Measurements from ENCODE around the gene ATP6V0E1.
"Not testable (repeated sequence)": the region's sequence is repeated elsewhere in the genome, so short reads cannot be mapped to it uniquely, and the experiment has no call there.

The ATP6V0E1 gene

GRCh38 chr5:173028811-173029327 lies 45.3 kb downstream of the ATP6V0E1 start:
- peaks cover 24% of the 10 kb centered on the region for H3K4me1 Mint-ChIP-seq (ENCODE audit: low read depth)
- no peak overlapping the region for H3K27ac Mint-ChIP-seq
- no peaks in the 10 kb centered on the region for H3K27me3 Mint-ChIP-seq
- H3K4me3 Mint-ChIP-seq, result no peak overlapping the region
- H3K36me3 Mint-ChIP-seq, result peaks cover 6% of the 10 kb centered on the region
- H3K9me3 Mint-ChIP-seq (ENCODE audit: low read depth), result no peaks in the 10 kb centered on the region

DNA sequence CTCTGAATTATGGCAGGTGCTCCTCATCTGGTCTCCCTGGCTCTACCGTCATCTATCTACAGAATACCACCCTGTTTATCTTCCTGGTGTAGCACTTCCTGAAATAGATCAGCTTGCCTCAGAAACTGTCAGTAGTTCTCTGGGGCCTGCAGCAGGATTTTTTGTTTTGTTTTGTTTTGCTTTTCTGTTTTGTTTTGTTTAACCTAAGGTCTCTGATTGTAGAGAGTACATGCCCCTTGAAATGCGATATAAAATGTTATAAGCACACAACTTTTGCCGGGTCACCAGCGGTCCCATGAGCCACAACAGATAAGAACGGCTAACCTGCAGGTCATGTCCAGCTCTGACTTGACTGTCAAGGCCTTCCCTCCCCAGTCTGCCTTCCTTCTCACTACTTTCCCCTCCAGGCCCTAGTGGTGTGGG lies 45.9 kb downstream of the ATP6V0E1 start:
- H3K27me3 Mint-ChIP-seq, result no peaks in the 10 kb centered on the region
- H3K4me1 Mint-ChIP-seq (ENCODE audit: low read depth), result peaks cover 27% of the 10 kb centered on the region
- no peak overlapping the region for H3K27ac Mint-ChIP-seq
- H3K36me3 Mint-ChIP-seq, result peaks cover 4% of the 10 kb centered on the region
- no peaks in the 10 kb centered on the region for H3K9me3 Mint-ChIP-seq (ENCODE audit: low read depth)
- no peak overlapping the region for H3K4me3 Mint-ChIP-seq

DNA sequence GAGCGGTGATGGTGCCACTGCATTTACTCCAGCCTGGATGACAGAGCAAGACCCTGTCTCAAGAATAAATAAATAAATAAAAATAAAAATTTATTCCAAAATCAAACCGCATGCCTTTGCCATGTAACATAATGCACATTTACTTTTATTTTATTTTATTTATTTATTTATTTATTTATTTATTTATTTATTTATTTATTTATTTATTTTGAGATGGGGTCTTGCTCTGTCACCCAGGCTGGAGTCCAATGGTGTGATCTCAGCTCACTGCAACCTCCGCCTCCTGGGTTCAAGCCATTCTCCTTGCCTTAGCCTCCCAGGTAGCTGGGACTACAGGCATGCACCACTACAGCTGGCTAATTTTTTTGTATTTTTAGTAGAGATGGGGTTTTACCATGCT lies 48.5 kb downstream of the ATP6V0E1 start:
- not testable (repeated sequence) for H3K4me3 Mint-ChIP-seq; H3K27ac Mint-ChIP-seq; H3K9me3 Mint-ChIP-seq (ENCODE audit: low read depth); H3K27me3 Mint-ChIP-seq
- H3K36me3 Mint-ChIP-seq, result peaks cover 10% of the 10 kb centered on the region
- H3K4me1 Mint-ChIP-seq (ENCODE audit: low read depth), result peaks cover 41% of the 10 kb centered on the region

GRCh38 chr5:173032730-173033129 lies 49.2 kb downstream of the ATP6V0E1 start:
- Mint-ChIP-seq H3K27ac (peak overlapping the region; percentile 87), H3K27me3 (no peaks in the 10 kb centered on the region), H3K4me3 (no peak overlapping the region), H3K36me3 (peaks cover 9% of the 10 kb centered on the region), H3K4me1 (ENCODE audit: low read depth) (peaks cover 46% of the 10 kb centered on the region), H3K9me3 (ENCODE audit: low read depth) (no peaks in the 10 kb centered on the region)

DNA sequence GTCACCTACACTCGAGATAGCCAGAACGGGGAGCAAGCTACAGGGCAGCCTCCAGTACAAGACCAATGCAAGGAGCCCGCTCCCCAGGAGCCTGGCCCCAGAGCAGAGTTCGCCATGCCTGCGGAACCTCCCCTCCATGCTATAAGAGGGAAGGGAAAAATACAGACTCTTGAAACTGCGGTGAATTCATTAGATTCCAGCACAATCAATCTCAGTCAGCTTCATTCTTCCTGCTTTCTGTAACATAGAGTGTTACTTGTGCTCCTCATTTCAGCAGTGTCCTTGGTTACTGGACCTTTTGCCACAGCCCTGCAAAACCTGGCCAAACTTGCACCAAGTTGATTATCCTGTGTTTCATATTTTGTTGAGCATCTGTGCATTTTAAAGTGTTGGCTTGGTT lies 50.4 kb downstream of the ATP6V0E1 start:
- H3K27me3 Mint-ChIP-seq, result no peaks in the 10 kb centered on the region
- peak overlapping the region; percentile 33 for H3K4me3 Mint-ChIP-seq
- H3K9me3 Mint-ChIP-seq (ENCODE audit: low read depth), result no peaks in the 10 kb centered on the region
- peaks cover 7% of the 10 kb centered on the region for H3K36me3 Mint-ChIP-seq
- H3K27ac Mint-ChIP-seq, result peak overlapping the region; percentile 87
- H3K4me1 Mint-ChIP-seq (ENCODE audit: low read depth), result peaks cover 52% of the 10 kb centered on the region

DNA sequence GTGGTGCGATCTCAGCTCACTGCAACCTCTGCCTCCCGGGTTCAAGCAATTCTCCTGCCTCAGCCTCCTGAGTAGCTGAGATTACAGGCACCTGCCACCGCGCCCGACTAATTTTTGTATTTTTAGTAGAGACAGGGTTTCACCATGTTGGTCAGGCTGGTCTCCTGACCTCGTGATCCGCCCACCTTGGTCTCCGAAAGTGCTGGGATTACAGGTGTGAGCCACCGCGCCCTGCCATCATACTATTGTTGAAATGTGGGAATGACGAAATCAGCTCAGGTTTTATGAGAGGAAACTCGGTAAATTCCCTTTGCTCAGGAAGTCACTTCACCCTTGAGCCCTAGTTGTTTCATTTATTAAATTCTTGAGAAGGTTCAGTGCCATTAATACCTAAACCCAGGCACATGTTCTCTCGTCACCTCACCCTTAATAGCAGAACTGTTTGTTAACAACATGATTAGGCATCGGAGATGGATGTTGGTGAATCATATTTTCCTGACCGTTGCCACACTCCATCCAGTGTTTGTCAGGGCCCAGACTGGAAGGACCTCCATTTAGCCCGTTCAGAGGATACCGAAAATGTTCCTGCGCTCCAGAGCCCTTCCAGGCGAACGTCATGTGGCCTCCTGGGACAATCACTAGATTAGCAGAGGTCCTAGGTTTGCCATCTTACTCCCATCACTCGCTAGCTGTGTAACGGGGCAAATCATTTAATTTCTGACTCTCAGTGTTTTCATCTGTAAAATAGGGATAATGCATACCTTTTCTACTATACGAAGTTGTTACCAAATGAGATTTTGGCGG lies 52.5 kb downstream of the ATP6V0E1 start:
- Mint-ChIP-seq H3K27ac (peak overlapping the region; percentile 99), H3K36me3 (peaks cover 7% of the 10 kb centered on the region), H3K4me3 (peak overlapping the region; percentile 90), H3K9me3 (ENCODE audit: low read depth) (no peaks in the 10 kb centered on the region), H3K27me3 (no peaks in the 10 kb centered on the region), H3K4me1 (ENCODE audit: low read depth) (peaks cover 66% of the 10 kb centered on the region)

- no peaks in the 10 kb centered on the region for H3K9me3 Mint-ChIP-seq (ENCODE audit: low read depth)
- peaks cover 54% of the 10 kb centered on the region for H3K4me1 Mint-ChIP-seq (ENCODE audit: low read depth)
- H3K27ac Mint-ChIP-seq, result peak overlapping the region; percentile 37
These were observed 55.6 kb downstream of the ATP6V0E1 start for GRCh38 chr5:173039188-173039587.

GRCh38 chr5:173039964-173040363 lies 56.4 kb downstream of the ATP6V0E1 start:
- no peak overlapping the region for H3K4me3 Mint-ChIP-seq
- no peaks in the 10 kb centered on the region for H3K9me3 Mint-ChIP-seq (ENCODE audit: low read depth)
- H3K27me3 Mint-ChIP-seq, result no peaks in the 10 kb centered on the region
- H3K36me3 Mint-ChIP-seq, result peaks cover 7% of the 10 kb centered on the region
- peaks cover 46% of the 10 kb centered on the region for H3K4me1 Mint-ChIP-seq (ENCODE audit: low read depth)
- peak overlapping the region; percentile 2 for H3K27ac Mint-ChIP-seq

More at GRCh38 chr5:173039188-173039587, 55.6 kb downstream of the ATP6V0E1 start:
- Mint-ChIP-seq H3K4me3 (no peak overlapping the region), H3K27me3 (no peaks in the 10 kb centered on the region), H3K36me3 (peaks cover 7% of the 10 kb centered on the region)

- H3K4me1 Mint-ChIP-seq (ENCODE audit: low read depth), result peaks cover 25% of the 10 kb centered on the region
- H3K9me3 Mint-ChIP-seq (ENCODE audit: low read depth), result no peaks in the 10 kb centered on the region
- peak overlapping the region; percentile 51 for H3K27ac Mint-ChIP-seq
- H3K4me3 Mint-ChIP-seq, result no peak overlapping the region
- H3K27me3 Mint-ChIP-seq, result no peaks in the 10 kb centered on the region
- no peaks in the 10 kb centered on the region for H3K36me3 Mint-ChIP-seq
These were observed 58.6 kb downstream of the ATP6V0E1 start for GRCh38 chr5:173041881-173042762.

- Mint-ChIP-seq H3K27me3 (no peaks in the 10 kb centered on the region), H3K9me3 (ENCODE audit: low read depth) (no peaks in the 10 kb centered on the region), H3K4me1 (ENCODE audit: low read depth) (peaks cover 20% of the 10 kb centered on the region), H3K36me3 (no peaks in the 10 kb centered on the region), H3K27ac (no peak overlapping the region), H3K4me3 (no peak overlapping the region)
These were observed 59.2 kb downstream of the ATP6V0E1 start for GRCh38 chr5:173042763-173043107.

DNA sequence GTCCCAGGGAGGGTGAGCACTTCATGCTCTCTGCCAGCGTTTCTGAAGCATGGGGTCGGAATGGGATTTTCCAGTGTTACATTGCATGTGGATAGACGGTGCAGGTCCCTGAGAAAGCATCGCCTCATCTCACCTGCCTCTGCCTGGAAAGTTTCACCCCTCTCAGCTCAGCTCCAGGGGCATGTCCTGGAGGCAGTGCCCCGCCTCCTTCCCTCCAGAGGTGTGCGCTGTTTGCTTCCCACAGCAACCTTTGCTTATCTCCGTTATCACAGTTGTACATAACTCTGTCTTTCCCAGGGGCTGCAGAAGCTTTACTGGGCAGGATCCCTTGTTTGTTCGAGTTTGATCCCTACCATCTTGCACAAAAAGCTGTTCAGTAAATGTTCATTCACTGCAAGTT lies 61.9 kb downstream of the ATP6V0E1 start:
- no peaks in the 10 kb centered on the region for H3K9me3 Mint-ChIP-seq (ENCODE audit: low read depth)
- no peak overlapping the region for H3K27ac Mint-ChIP-seq

GRCh38 chr5:173047096-173047837 lies 63.7 kb downstream of the ATP6V0E1 start:
- not testable (repeated sequence) for H3K4me3 Mint-ChIP-seq; H3K27me3 Mint-ChIP-seq; H3K36me3 Mint-ChIP-seq; H3K9me3 Mint-ChIP-seq (ENCODE audit: low read depth); H3K4me1 Mint-ChIP-seq (ENCODE audit: low read depth); H3K27ac Mint-ChIP-seq

More for the DNA sequence above, 61.9 kb downstream of the ATP6V0E1 start:
- H3K4me3 Mint-ChIP-seq, result no peak overlapping the region
- H3K4me1 Mint-ChIP-seq (ENCODE audit: low read depth), result peaks cover 1% of the 10 kb centered on the region
- no peaks in the 10 kb centered on the region for H3K27me3 Mint-ChIP-seq
- H3K36me3 Mint-ChIP-seq, result no peaks in the 10 kb centered on the region

GRCh38 chr5:173047838-173048105 lies 64.2 kb downstream of the ATP6V0E1 start:
- no peaks in the 10 kb centered on the region for H3K9me3 Mint-ChIP-seq (ENCODE audit: low read depth)
- H3K27ac Mint-ChIP-seq, result no peak overlapping the region
- H3K36me3 Mint-ChIP-seq, result no peaks in the 10 kb centered on the region

DNA sequence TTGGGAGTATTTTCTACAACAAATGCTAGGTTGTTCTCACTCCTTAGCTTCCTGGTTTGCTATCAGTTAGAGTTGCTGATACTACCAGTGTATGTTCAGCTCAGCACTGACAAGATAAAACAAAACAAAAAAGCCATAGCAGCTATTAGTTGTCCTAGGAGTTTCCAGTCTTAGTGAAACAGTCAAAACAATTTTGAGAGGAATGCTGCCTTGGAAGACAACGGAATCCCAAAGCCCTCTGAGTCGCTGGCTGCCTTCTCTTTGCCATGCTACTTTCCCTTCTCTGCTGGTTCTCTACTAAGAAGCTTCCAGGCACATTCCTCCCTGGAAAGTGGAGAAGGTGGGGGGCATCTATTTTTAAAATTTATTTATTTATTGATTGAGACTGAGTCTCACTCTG lies 67.2 kb downstream of the ATP6V0E1 start:
- Mint-ChIP-seq H3K9me3 (ENCODE audit: low read depth) (no peaks in the 10 kb centered on the region), H3K27me3 (no peaks in the 10 kb centered on the region), H3K27ac (no peak overlapping the region), H3K4me3 (no peak overlapping the region), H3K4me1 (ENCODE audit: low read depth) (peaks cover 21% of the 10 kb centered on the region), H3K36me3 (no peaks in the 10 kb centered on the region)

More at GRCh38 chr5:173047838-173048105, 64.2 kb downstream of the ATP6V0E1 start:
- no peak overlapping the region for H3K4me3 Mint-ChIP-seq
- H3K27me3 Mint-ChIP-seq, result no peaks in the 10 kb centered on the region
- H3K4me1 Mint-ChIP-seq (ENCODE audit: low read depth), result no peaks in the 10 kb centered on the region

DNA sequence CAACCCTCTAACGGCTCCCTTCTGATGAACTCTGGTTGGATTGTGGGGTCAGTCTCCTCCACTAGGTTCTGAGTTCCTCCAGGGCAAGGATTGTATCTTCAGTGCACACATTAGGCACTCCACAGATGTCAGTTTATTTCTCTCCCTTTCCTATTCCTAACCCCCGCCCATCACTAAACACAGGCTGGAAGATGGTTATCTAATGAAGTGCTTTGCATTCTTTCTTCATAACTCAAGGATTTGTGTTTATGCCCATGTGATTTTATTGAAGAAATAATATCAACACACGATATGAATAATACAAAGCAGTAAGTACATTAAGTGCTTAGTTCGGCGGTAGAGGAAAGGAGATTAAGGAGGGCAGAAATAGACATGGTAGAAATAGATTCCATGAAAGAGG lies 68.2 kb downstream of the ATP6V0E1 start:
- peaks cover 22% of the 10 kb centered on the region for H3K4me1 Mint-ChIP-seq (ENCODE audit: low read depth)
- no peaks in the 10 kb centered on the region for H3K27me3 Mint-ChIP-seq
- no peak overlapping the region for H3K4me3 Mint-ChIP-seq
- H3K27ac Mint-ChIP-seq, result no peak overlapping the region
- H3K36me3 Mint-ChIP-seq, result no peaks in the 10 kb centered on the region
- no peaks in the 10 kb centered on the region for H3K9me3 Mint-ChIP-seq (ENCODE audit: low read depth)
